ENCODE results near the gene EHD3.

EHD3 gene

DNA sequence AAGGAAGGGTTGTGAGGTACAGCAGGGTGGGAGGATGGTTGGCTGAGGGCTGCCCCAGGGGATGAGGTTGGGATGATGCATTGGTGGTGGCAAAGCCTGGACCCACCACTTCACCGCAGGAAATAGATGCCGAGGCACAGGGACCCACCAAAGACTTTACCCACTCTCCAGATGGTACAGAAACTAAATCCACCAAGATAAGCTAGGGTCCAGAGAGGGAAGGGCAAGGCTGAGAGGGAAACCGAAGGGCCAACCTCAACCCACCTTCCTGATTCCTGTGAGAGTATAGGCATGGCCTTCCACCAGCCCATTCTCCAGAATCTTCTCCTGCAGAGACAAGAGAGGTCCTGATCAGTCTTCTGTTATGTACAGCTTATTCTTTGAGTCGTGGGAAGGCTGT lies 34.7 kb upstream of the EHD3 start:
- ChIA-PET POLR2A (no interaction called here), CTCF (interaction anchor here (1.1 kb wide), 1 partner anchor 29 kb away, joined by 3 read pairs; no protein-coding TSS in a partner anchor)
- TF ChIP-seq, protein P1, sequence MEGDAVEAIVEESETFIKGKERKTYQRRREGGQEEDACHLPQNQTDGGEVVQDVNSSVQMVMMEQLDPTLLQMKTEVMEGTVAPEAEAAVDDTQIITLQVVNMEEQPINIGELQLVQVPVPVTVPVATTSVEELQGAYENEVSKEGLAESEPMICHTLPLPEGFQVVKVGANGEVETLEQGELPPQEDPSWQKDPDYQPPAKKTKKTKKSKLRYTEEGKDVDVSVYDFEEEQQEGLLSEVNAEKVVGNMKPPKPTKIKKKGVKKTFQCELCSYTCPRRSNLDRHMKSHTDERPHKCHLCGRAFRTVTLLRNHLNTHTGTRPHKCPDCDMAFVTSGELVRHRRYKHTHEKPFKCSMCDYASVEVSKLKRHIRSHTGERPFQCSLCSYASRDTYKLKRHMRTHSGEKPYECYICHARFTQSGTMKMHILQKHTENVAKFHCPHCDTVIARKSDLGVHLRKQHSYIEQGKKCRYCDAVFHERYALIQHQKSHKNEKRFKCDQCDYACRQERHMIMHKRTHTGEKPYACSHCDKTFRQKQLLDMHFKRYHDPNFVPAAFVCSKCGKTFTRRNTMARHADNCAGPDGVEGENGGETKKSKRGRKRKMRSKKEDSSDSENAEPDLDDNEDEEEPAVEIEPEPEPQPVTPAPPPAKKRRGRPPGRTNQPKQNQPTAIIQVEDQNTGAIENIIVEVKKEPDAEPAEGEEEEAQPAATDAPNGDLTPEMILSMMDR (IDR thresholded peaks at IDR 0.05; ENCODE audit: insufficient read depth, low read length, missing control alignments): no peak
- H3K4me3 ChIP-seq (ENCODE audit: low read depth, low read length): no peak overlapping the region
- no peak for DNase-seq (ENCODE audit: low read depth, low spot score)

DNA sequence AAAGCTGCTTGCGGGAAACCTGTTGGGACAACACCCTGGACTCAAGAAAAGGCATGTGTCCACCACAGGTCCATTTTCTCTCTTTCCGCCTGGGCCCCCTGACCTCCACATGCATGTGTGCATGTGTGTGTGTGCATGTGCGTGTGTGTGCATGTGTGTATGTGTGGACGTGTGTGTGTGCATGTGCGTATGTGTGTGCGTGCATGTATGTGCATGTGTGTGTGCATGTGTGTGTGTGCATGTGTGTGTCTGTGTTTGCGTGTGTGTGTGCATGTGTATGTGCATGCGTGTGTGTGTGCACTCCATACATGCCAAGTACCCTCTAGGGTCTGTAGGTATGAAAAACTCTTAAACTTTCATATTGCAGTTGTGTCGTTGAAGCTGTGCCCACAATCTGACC lies 33.0 kb upstream of the EHD3 start:
- CTCF ChIA-PET: interaction anchor here (1.7 kb wide), 1 partner anchor 133 kb away, joined by 6 read pairs; no protein-coding TSS in a partner anchor
- DNase-seq (ENCODE audit: low read depth, low spot score): no peak
- no peak overlapping the region for H3K4me3 ChIP-seq (ENCODE audit: low read depth, low read length)
- TF ChIP-seq, protein P1 (IDR thresholded peaks at IDR 0.05; ENCODE audit: insufficient read depth, low read length, missing control alignments): no peak
- POLR2A ChIA-PET: no interaction called here

DNA sequence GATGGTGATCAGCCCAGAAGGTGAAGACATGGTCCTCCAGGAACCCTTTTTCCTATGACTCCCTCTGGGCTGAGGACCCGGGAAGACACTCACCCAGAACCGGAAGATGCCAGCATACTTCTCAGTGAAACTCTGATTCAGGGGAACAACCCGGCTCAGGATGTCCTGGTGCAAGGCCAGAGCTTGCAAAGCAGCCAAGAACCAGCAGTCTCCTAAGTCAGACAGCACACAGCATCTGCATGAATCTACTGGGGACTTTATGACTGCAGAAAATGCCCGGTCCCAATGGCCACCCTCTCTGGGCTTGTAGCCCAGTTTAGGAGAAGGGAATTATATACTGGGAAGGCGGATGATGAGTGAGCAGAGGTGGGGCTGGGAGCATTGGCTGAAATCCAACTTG lies 31.9 kb upstream of the EHD3 start:
- ChIA-PET CTCF (no interaction called here), POLR2A (no interaction called here)
- DNase-seq (ENCODE audit: low read depth, low spot score): no peak
- TF ChIP-seq, protein P1 (IDR thresholded peaks at IDR 0.05; ENCODE audit: insufficient read depth, low read length, missing control alignments): no peak
- no peak overlapping the region for H3K4me3 ChIP-seq (ENCODE audit: low read depth, low read length)

DNA sequence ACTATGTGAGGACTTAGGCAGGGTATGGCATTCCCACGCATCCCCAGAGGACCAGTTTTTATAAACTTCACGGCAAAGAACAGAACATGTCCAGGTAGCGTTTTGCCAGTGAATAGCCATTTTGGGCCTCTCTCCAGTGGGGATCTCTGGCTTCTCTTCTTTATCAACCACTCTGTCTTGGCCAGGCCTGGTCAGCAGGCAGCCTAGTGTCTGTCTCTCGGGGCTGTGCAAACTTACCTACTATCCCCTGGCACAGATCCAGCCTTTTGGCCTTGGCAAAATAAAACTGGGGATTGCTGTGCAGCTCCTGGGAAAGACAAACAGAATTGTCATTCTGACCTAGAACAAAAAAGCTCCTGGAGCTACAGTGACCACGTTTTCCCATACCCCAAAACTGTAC lies 31.1 kb upstream of the EHD3 start:
- TF ChIP-seq, protein P1 (IDR thresholded peaks at IDR 0.05; ENCODE audit: insufficient read depth, low read length, missing control alignments): no peak
- no peak for DNase-seq (ENCODE audit: low read depth, low spot score)
- CTCF ChIA-PET: interaction anchor here (1.4 to 1.5 kb wide), 2 partner anchors 9 to 14 kb away, joined by 3 to 4 read pairs; partner anchors contain the start of gene CAPN14
- POLR2A ChIA-PET: no interaction called here
- H3K4me3 ChIP-seq (ENCODE audit: low read depth, low read length): no peak overlapping the region

DNA sequence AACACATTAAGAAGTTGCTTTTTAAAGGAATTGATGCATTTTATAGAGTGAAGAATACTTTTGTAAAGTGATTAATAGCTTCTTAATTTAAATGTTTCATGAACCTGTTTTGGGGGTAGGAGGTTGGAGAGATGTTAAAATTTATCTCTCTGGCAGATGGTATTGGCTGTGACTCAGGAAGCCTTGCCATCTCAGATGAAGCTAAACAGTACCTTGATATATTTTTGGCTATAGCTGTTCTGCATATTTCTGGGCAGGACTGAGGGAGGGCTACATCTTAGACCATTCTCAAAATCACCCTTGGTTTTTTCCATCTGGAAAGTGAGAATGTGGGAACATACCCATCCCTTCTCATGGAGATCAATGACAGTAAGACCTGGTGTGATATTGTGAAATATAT lies 30.0 kb upstream of the EHD3 start:
- TF ChIP-seq, protein P1 (IDR thresholded peaks at IDR 0.05; ENCODE audit: insufficient read depth, low read length, missing control alignments): no peak
- no peak for DNase-seq (ENCODE audit: low read depth, low spot score)
- ChIA-PET POLR2A (no interaction called here), CTCF (interaction anchor here (0.6 to 1.5 kb wide), 3 partner anchors 10 to 121 kb away, joined by 3 to 4 read pairs (median 3); partner anchors contain the start of gene CAPN14)
- H3K4me3 ChIP-seq (ENCODE audit: low read depth, low read length): no peak overlapping the region

DNA sequence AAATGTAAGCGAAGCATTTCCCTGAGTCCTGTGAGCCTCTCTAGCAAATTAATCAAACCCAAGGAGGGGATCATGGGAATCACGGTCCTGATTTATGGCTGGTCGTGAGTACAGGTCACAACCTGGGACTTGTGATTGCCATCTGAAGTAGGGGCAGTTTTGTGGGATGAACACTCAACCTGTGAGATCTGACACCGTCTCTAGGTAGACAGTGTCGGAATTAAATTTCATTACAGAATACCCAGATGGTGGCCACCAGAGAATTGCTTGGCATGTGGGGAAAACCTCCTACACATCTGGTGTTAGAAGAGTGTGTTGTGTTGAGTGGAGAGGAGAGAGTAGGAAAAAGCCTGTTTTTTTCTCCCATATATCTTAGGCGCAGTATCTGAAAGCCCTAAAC lies 29.2 kb upstream of the EHD3 start:
- ChIA-PET CTCF (interaction anchor here (0.6 kb wide), 1 partner anchor 129 kb away, joined by 3 read pairs; no protein-coding TSS in a partner anchor), POLR2A (no interaction called here)
- TF ChIP-seq, protein P1 (IDR thresholded peaks at IDR 0.05; ENCODE audit: insufficient read depth, low read length, missing control alignments): no peak
- DNase-seq (ENCODE audit: low read depth, low spot score): no peak
- H3K4me3 ChIP-seq (ENCODE audit: low read depth, low read length): no peak overlapping the region
